ENCODE data around the gene HOPX. TPM values are rescaled to one million over a fixed set of nuclear protein-coding genes. Genes with fewer than 3 reads are reported as not detected.

The HOPX gene
- total and polyA plus RNA-seq, 2 of the 4 experiments (the other 2 are of a cell fraction), result 1.3 to 1.7 TPM

GRCh38 chr4:56657818-56658217 lies 23.3 kb downstream of the HOPX start:
- no peak for TF ChIP-seq FOS (IDR thresholded peaks at IDR 0.05; ENCODE audit: low read depth, low read length)
- no peak for TF ChIP-seq MAZ (IDR thresholded peaks at IDR 0.05; ENCODE audit: borderline replicate concordance, low read depth, low read length)
- no peak for TF ChIP-seq RCOR1 (IDR thresholded peaks at IDR 0.05; ENCODE audit: insufficient replicate concordance, low read length)
- TF ChIP-seq RAD21 (IDR thresholded peaks at IDR 0.05; ENCODE audit: low read length), result no peak
- TF ChIP-seq MAFK (IDR thresholded peaks at IDR 0.05; ENCODE audit: low read depth, low read length), result no peak
- no peak for TF ChIP-seq CHD1 (IDR thresholded peaks at IDR 0.05; ENCODE audit: low read depth, low read length)
- no peak for TF ChIP-seq SMC3 (IDR thresholded peaks at IDR 0.05; ENCODE audit: low read depth, low read length)
- TF ChIP-seq, protein P1, sequence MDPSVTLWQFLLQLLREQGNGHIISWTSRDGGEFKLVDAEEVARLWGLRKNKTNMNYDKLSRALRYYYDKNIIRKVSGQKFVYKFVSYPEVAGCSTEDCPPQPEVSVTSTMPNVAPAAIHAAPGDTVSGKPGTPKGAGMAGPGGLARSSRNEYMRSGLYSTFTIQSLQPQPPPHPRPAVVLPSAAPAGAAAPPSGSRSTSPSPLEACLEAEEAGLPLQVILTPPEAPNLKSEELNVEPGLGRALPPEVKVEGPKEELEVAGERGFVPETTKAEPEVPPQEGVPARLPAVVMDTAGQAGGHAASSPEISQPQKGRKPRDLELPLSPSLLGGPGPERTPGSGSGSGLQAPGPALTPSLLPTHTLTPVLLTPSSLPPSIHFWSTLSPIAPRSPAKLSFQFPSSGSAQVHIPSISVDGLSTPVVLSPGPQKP (IDR thresholded peaks at IDR 0.05; ENCODE audit: borderline replicate concordance, low read depth, low read length), result no peak
- no peak for TF ChIP-seq USF2 (IDR thresholded peaks at IDR 0.05; ENCODE audit: low read depth, low read length)
- TF ChIP-seq MXI1 (IDR thresholded peaks at IDR 0.05; ENCODE audit: borderline replicate concordance, low read depth, low read length), result no peak
- TF ChIP-seq NFE2L2 (IDR thresholded peaks at IDR 0.05; ENCODE audit: low read depth, low read length), result no peak
- no peaks in the 10 kb centered on the region for H3K36me3 ChIP-seq (ENCODE audit: control insufficient read depth, insufficient read depth, low read length)
- H3K27me3 ChIP-seq (ENCODE audit: control insufficient read depth, insufficient read depth, low read length), result peaks cover 45% of the 10 kb centered on the region
- no peak overlapping the region; the same call in 1 of the 2 replicates for H3K23ac ChIP-seq (ENCODE audit: low read depth, low read length)
- H3K4ac ChIP-seq (ENCODE audit: low read depth, low read length), result no peak overlapping the region
- no peak overlapping the region for H2BK5ac ChIP-seq (ENCODE audit: low read depth, low read length, poor library complexity, severe bottlenecking)
- ChIA-PET CTCF (no interaction called here), POLR2A (ENCODE audit: unreplicated experiment) (no interaction called here)
- no peaks in the 10 kb centered on the region for H4K20me1 ChIP-seq (ENCODE audit: insufficient read depth, low read length)
- H2BK15ac ChIP-seq (ENCODE audit: low read depth, low read length), result no peak overlapping the region
- H4K8ac ChIP-seq (ENCODE audit: low read depth in 2 of 2, low read length in 2 of 2), result no peak overlapping the region
- no peak overlapping the region for H2AK9ac ChIP-seq (replicated peaks; ENCODE audit: low read depth, low read length, poor library complexity)
- H4K91ac ChIP-seq (ENCODE audit: insufficient read depth, low read depth, low read length), result no peak overlapping the region
- H3K4me3 ChIP-seq (ENCODE audit: insufficient read depth, low read depth, low read length), result no peak overlapping the region
- no TSS peak for BruUV-seq (replicated peaks)
- no peaks in the 10 kb centered on the region; the same call in 1 of the 2 replicates for H3K9me1 ChIP-seq (ENCODE audit: insufficient read depth, low read length)
- no peak overlapping the region for H4K5ac ChIP-seq (ENCODE audit: low read depth, low read length)
- WGBS, 2 experiments (ENCODE audit: extremely low coverage in 2 of 2, insufficient read length in 1 of 2), result no CpG with 5 or more reads among the region's 4 CpGs
- H3K18ac ChIP-seq (ENCODE audit: low read depth, low read length), result no peak overlapping the region
- no peak overlapping the region for H3K4me2 ChIP-seq (ENCODE audit: low read depth, low read length)
- H3K27ac ChIP-seq (ENCODE audit: insufficient read depth, low read length), result no peak overlapping the region
- H2BK120ac ChIP-seq (ENCODE audit: low read depth, low read length), result no peak overlapping the region
- H3K14ac ChIP-seq (replicated peaks; ENCODE audit: low read depth, low read length), result no peak overlapping the region
- ATAC-seq (ENCODE audit: low read depth) (no peak), DNase-seq (no peak)
- H3K79me1 ChIP-seq (ENCODE audit: low read depth in 1 of 2, low read length in 2 of 2), result no peaks in the 10 kb centered on the region
- H2AFZ ChIP-seq (replicated peaks; ENCODE audit: low read length, poor library complexity), result no peak overlapping the region
- H2BK20ac ChIP-seq (ENCODE audit: low read depth, low read length), result no peak overlapping the region
- H3K9me3 ChIP-seq (ENCODE audit: control insufficient read depth, insufficient read depth, low read length), result peaks cover 2% of the 10 kb centered on the region; the same call in 1 of the 2 replicates
- dilution Hi-C loops (cut with HindIII; ENCODE audit: low sequenced_read_pairs, unreplicated experiment) (no loop called here), intact Hi-C loops (cut with micrococcal nuclease) (loop anchor here (5.0 kb wide), 1 partner anchor 144 kb away; no protein-coding TSS in a partner anchor), in situ Hi-C loops (cut with MboI; ENCODE audit: low sequenced_read_pairs) (no loop called here)
- H3K56ac ChIP-seq (ENCODE audit: extremely low read depth, insufficient read depth, low read length), result no peak overlapping the region
- no peak overlapping the region for H2AK5ac ChIP-seq (ENCODE audit: low read depth, low read length)
- H3K9ac ChIP-seq (ENCODE audit: low read depth, low read length), result no peak overlapping the region
- H3K4me1 ChIP-seq (ENCODE audit: control insufficient read depth, insufficient read depth, low read length), result peaks cover 2% of the 10 kb centered on the region; the same call in 1 of the 2 replicates
